NCI-H345 (cell line): ENCODE measurements around the gene AACS.
"Not testable (repeated sequence)": the region's sequence is repeated elsewhere in the genome, so short reads cannot be mapped to it uniquely, and the experiment has no call there.

ENCODE experiments used
- DNase-seq: peaks from one replicate; lab custom pipeline; 2025; lab: John Stamatoyannopoulos, UW

AACS gene

DNA sequence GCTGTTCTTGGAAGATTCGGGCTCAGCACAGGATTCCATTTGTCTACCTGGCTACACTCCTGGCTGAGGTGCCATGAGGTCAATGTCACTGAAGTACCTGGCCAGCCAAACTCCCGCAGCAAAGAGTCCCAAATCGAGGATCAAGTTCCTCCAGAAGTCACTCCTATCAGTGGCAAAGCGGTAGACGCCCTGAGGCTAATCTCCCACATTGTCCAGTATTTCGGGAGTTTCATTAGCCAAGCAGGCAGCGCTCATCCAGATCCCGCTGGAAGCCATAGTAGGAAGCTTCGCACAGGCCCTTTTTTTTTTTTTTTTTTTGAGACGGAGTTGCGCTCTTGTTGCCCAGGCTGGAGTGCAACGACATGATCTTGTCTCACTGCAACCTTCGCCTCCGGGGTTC lies 8.9 kb upstream of the AACS start:
- no peak for DNase-seq

- no peak for DNase-seq
Measured at GRCh38 chr12:125057708-125058107, 7.5 kb upstream of the AACS start.

- no peak for DNase-seq
Measured at GRCh38 chr12:125061229-125061628, 4.0 kb upstream of the AACS start.

DNA sequence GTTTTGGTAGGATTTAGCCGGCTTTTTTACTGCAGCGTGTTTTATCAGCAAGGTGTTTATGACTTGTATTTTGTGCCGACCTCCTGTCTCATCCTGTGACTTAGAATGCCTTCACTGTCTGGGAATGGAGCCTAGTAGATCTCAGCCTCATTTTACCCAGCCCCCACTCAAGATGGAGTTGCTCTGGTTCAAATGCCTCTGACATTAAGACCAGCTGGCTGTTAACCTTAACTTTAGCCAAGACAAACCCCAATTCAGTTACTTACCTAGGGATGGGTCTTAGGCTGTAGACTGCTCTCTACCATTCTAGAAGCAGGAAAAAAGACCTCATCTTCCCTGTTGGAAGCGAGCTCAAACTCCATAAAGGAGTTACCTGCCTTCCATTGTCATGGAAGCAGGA lies 1.7 kb upstream of the AACS start:
- DNase-seq: not testable (repeated sequence)

DNA sequence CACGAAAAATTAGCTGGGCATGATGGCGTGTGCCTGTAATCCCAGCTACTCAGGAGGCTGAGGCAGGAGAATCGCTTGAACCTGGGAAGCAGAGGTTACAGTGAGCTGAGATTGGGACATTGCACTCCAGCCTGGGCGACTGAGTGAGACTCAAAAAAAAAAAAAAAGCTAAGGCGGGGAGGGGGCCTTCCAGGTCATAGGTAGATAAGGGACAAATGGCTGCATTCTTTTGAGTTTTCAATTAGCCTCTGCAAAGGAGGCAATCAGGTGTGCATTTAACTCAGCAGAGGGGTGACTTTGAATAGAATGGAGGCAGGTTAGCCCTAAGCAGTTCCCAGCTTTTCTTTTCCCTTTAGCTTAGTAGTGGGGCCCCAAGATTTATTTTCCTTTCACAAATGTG lies 743 bp upstream of the AACS start:
- DNase-seq: no peak

DNA sequence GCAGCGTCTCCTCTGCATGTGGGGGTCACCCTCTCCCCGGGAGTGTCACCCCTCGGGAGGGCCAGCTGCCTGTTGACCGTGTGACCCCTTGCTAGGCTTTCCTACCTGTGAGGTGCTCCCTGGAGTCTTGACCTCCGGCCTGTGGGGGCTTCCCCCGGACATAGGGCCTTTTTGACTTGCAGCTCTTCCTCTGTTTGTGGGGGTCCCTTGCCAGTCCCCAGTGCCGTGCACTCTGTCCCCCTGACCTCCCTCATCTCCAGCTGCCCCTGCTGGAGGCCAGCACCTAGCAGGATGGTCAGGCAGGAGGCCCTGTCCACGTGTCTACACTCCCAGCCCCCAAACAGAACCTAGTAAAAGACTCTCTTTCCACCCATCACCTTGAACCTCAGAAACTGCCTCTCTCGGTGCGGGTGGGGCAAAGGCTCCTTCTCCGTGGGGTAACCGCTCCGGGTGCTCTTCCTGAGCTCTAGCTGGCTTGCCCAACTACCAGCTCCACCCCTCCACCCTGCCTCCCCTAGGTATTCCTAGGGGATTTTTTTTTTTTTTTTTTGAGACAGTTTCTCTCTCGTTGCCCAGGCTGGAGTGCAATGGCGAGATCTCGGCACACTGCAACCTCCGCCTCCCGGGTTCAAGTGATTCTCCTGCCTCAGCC lies 810 bp downstream of the AACS start:
- no peak for DNase-seq

DNA sequence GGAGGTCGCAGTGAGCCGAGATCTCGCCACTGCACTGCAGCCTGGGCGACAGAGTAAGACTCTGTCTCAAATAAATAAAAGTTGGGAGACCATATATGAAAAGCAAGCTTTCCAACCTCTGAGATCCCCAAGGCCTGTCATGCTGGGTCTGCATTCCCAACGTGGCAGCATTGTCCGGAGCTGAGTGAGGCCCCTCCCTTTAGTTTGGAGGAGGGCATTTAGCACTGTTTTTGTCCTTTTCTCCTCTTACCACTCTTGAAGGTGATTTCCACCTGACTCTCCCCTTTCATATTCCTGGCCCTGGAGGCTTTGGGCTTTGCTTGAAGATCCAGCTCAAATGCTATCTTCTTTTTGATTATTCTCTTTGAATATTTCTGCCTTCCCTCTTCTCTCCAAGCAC lies 3.2 kb downstream of the AACS start:
- DNase-seq: no peak

GRCh38 chr12:125069616-125070015 lies 4.4 kb downstream of the AACS start:
- no peak for DNase-seq

DNA sequence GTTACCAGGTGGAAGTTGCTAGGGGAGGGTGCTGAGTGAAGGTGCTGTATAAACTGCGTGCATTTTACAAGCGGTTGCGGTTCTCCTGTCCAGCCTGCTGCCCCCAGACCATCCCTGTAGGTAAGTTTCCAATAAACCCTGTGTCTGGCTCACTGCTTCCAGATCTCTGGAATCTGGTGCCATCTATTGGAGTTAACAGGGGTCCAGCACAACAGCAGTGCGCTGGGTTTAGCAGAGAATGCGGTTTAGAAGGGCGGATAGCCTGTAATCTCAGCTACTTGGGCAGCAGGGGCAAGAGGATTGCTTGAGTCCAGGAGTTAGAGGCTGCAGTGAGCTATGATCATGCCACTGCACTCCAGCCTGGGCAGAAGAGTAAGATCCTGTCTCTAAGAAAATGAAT lies 4.9 kb downstream of the AACS start:
- DNase-seq: no peak

DNA sequence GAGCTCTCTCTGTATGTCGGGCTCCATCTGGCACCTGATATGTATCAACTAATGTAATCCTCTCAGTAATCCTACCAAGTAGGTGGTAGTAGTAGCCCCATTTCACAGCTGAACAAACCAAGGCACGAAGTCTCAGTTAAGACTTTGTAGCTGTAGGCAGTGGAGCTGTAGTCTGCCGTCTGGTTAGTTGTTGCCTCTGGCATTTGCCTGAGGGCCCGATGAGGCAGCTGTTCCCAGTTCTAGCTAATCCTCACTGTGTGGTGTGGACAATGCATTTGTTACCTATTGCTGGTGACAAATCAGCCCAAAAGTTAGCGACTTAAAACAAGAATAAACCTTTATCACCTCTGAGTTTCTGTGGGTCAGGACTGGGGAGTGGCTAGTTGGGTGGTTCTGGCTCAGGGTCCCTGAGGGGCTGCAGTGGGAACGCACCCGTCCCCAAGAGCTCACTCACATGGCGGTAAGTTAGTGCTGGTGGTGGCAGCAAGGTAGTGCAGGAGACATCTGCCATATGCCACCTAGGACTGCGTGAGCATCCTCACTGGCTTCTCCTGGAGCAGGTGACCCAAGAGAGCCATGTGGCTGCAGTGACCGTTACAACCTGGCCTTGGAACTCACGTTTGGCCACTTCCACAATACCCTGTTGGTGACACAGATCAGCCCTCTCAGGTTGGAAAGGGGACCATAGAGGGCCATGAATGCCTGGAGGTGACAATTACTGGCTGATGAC lies 5.6 kb downstream of the AACS start:
- no peak for DNase-seq

DNA sequence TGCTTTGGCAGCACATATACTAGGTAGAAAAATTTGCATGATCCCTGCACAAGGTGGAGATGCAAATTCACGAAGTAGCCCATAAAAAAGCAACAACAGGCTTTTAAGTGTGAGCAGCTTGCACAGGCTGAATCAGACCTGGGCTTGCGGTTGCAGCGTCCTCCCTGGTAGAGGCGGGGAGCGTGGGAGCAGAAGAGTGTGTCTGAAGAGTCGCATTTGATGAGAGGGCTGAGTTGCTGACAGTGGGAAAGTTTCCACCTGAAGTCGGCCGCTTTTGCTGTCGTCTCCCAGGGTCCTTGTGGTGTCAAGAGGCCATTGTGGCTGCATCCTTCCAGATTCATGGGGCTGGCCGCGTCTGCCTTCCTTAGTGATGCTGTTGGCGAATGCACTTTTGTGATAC lies 6.2 kb downstream of the AACS start:
- no peak for DNase-seq

DNA sequence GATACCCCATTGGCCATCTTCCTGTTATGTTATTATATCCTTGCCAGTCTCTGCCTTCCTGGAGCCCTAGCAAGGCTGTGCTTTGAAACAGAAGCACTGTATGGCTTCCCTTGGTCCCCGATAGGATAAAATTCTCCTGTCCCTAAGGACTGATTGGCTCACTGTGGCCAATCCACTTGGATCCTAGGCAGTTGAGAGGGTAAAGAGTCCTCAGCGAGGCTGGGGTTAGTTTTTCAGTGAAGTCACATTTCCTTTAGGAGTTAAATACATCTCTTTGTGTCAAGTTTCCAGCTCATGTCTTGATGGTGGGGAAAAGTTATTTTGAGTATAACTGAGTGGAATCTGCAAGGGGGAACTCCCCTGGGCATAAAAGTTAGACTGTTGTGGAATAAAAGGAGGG lies 7.3 kb downstream of the AACS start:
- no peak for DNase-seq

DNA sequence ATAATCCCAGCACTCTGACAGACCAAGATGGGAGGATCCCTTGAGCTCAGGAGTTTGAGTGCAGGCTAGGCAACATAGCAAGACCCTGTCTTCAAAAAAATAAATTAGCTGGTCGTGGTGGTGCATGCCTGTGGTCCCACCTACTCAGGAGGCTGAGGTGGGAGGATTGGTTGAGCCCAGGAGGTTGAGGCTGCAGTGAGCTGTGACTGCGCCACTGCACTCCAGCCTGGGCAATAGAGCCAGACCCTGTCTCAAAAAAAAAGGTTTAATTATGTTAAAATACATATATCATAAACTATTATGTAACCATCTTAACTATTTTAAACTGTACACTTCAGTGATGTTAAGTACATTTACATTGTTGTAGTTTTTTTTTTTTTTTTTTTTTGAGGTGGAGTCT lies 9.1 kb downstream of the AACS start:
- DNase-seq: not testable (repeated sequence)

DNA sequence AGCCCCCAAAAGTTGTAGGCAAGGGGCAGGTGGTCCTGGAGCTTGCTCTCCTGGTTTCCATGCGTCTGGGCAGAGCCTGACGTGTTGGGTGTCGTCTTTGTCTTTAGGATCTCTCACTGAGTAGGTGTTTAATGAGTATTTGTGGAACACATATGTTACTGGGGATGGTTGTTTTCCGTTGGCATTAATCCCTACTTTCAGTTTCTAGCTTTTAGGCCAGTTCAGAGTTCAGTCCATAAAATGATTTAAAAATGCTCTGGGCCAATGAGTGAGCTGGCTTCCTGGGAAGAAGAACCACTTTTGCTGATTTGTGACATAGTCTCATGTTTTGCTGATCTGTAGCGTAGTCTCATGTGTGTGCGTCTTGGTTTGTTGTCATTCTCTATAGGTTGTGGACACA lies 10.9 kb downstream of the AACS start:
- no peak for DNase-seq

GRCh38 chr12:125079084-125079483 lies 13.8 kb downstream of the AACS start:
- no peak for DNase-seq

GRCh38 chr12:125079648-125080645 lies 14.7 kb downstream of the AACS start:
- DNase-seq: peak; percentile 60

- DNase-seq: peak; percentile 99
Measured at GRCh38 chr12:125081427-125081826, 16.2 kb downstream of the AACS start.

DNA sequence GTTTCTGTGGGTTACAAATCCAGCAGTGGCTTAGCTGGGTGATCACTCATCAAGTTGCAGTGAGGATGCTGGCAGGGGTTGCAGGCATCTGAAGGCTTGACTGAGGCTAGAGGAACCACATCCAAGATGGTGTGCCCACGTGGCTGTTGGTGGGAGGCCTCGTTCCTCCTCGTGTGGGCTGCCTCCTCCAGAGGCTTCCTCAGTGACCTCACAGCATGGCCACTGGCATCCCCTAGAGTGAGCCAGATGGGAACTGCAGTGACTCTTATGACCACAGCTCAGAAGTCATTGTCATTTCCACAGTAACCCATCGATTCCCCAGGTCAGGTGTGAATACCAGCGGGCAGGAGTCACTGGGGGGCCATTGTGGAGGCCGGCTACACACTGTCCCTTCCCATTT lies 17.8 kb downstream of the AACS start:
- DNase-seq: no peak

DNA sequence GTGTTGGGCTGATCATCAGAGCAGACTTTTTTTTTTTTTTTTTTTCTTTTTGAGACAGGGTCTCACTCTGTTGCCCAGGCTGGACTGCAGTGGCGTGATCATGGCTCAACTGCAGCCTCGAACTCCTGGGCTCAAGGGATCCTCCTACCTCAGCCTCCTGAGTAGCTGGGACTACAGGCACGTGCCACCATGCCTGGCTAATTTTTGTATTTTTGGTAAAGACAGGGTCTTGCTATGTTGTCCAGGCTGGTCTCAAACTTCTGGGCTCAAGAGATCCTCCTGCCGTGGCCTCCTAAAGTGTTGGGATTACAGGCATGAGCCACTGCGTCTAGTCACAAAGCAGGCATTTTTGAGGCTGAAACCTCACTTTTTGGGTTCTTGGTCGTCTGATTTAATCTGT lies 23.0 kb downstream of the AACS start:
- DNase-seq: not testable (repeated sequence)

GRCh38 chr12:125089083-125089482 lies 23.8 kb downstream of the AACS start:
- DNase-seq: peak; percentile 89

DNA sequence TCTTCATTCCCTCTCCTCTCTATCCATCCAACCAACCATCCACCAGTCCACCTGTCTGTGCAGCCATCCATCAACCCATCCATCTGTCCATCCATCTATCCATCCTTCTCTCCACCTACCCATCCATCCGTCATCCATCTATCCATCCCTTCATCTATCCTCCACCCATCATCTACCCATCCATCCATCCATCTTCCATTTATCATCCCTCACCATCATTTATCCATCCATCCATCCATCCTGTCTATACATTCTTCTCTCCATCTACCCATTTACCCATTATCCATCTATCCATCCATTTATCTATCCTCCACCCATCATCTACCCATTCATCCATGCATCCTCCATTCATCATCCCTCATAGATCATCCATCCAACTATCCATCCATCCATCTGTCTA lies 24.4 kb downstream of the AACS start:
- no peak for DNase-seq

DNA sequence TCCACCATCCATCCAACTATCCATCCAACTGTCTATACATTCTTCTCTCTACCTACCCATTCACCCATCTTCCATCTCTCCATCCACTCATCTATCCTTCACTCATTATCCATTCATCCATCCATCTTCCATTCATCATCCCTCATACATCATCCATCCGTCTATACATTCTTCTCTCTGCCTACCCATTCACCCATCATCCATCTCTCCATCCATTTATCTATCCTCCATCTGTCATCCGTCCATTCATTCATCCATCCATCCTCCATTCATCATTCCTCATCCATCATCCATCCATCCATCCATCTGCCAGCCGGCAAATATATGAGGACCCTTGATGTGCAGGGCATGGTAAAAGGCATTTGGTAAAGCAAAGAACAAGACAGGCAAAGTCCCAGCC lies 25.2 kb downstream of the AACS start:
- no peak for DNase-seq

GRCh38 chr12:125091401-125091800 lies 26.2 kb downstream of the AACS start:
- DNase-seq: no peak
